ENCODE results near the gene RB1. TPM values are rescaled to one million over a fixed set of nuclear protein-coding genes. Genes with fewer than 3 reads are reported as not detected.

The RB1 gene
- polyA plus RNA-seq, 3 donors, result 18.4 to 38.8 (median 29.9) TPM

DNA sequence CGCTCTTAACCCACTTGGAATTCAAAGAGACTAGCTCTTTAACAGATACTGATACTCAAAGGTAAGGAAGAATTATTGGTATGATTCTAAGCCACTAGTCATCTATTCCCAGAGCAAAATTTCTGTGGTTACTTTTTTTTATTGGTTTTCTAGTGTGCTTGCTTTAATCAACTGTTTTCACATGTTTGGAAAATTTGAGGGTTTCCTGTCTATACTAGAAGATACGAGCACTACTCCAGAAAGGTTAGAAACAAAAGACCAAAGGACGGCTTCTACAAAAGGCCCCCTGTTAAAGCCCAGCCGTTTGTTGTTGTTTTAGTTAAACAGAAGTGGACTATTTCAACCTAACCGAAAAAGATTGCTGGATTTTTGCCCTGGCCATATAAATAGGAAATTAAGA, 127.9 kb downstream of the RB1 start:
- peak overlapping the region in 1 of 7 donors; percentile 15 for H3K27ac Mint-ChIP-seq
- Histone ChIP-seq H3K27me3 (ENCODE audit: control insufficient read depth in 2 of 2, insufficient read depth in 2 of 2, low read length in 2 of 2) (no peaks in the 10 kb centered on the region), H2AFZ (ENCODE audit: insufficient read depth, low read depth, low read length, poor library complexity, severe bottlenecking) (no peak overlapping the region), H3K4me3 (replicated peaks in 1 of 3; ENCODE audit: low read depth in 2 of 3, low read length in 3 of 3) (no peak overlapping the region), H3K4me2 (replicated peaks; ENCODE audit: extremely low read depth, low read length, poor library complexity, severe bottlenecking) (no peak overlapping the region), H3K4me1 (ENCODE audit: control insufficient read depth in 1 of 2, insufficient read depth in 2 of 2, low read length in 2 of 2) (peaks cover 7 to 16% of the 10 kb centered on the region in 2 donors), H3K36me3 (replicated peaks in 1 of 2; ENCODE audit: control insufficient read depth in 1 of 2, insufficient read depth in 2 of 2, low read length in 2 of 2) (peaks cover 0 to 10% of the 10 kb centered on the region in 2 donors), H3K9ac (ENCODE audit: insufficient read depth, low read length, poor library complexity, severe bottlenecking) (no peak overlapping the region), H3K79me2 (ENCODE audit: insufficient read depth, low read length) (peaks cover 3% of the 10 kb centered on the region), H4K20me1 (ENCODE audit: insufficient read depth, low read length) (no peaks in the 10 kb centered on the region), H3K27ac (ENCODE audit: low read depth in 1 of 2, low read length in 2 of 2) (no peak overlapping the region), H3K9me3 (replicated peaks in 1 of 2; ENCODE audit: control insufficient read depth in 1 of 2, insufficient read depth in 1 of 2, low read length in 2 of 2) (no peaks in the 10 kb centered on the region)
- H3K36me3 Mint-ChIP-seq, result peaks cover 18 to 21% of the 10 kb centered on the region in 2 donors
- peaks cover 0 to 4% (median 0%) of the 10 kb centered on the region in 7 donors for H3K9me3 Mint-ChIP-seq
- H3K27me3 Mint-ChIP-seq (ENCODE audit: low read depth in 3 of 3), result no peaks in the 10 kb centered on the region
- WGBS (ENCODE audit: insufficient coverage), result no CpG with 5 or more reads among the region's 5 CpGs
- H3K4me3 Mint-ChIP-seq, result no peak overlapping the region
- no peak for DNase-seq
- peaks cover 18% of the 10 kb centered on the region for H3K4me1 Mint-ChIP-seq
- TF ChIP-seq, protein P1, sequence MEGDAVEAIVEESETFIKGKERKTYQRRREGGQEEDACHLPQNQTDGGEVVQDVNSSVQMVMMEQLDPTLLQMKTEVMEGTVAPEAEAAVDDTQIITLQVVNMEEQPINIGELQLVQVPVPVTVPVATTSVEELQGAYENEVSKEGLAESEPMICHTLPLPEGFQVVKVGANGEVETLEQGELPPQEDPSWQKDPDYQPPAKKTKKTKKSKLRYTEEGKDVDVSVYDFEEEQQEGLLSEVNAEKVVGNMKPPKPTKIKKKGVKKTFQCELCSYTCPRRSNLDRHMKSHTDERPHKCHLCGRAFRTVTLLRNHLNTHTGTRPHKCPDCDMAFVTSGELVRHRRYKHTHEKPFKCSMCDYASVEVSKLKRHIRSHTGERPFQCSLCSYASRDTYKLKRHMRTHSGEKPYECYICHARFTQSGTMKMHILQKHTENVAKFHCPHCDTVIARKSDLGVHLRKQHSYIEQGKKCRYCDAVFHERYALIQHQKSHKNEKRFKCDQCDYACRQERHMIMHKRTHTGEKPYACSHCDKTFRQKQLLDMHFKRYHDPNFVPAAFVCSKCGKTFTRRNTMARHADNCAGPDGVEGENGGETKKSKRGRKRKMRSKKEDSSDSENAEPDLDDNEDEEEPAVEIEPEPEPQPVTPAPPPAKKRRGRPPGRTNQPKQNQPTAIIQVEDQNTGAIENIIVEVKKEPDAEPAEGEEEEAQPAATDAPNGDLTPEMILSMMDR (IDR thresholded peaks at IDR 0.05), result no peak
- intact Hi-C loops (cut with micrococcal nuclease), result no loop called here

DNA sequence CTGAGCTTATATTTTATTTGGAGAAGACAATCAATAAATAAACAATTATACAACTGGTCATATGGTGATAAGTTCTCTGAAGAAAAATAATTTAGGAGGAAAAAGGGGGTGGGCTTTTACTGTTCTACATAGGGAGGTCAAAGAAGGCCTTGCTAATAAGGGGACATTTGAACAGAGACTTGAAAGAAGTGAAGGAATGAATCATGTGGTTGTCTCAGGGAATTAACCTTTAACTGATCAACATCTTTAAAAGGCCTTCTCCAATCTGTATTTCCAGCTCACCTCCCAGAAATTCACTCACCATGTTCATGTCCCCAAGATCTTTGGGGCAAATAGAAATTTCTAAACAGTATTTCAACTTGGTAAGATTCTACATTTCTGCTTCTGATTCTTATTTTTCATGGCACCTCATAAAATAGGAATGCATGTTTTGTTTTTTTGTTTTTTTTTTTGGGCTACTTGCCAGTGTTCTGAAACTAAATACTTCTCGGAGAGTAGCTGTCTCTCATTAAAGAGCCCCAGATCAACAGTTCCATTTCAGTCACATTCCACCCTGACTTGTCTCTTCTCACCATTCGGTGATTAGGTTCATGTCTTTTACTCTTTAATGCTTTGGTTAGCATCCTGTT, 128.6 kb downstream of the RB1 start:
- peaks cover 11 to 18% of the 10 kb centered on the region in 2 donors for H3K4me1 ChIP-seq (ENCODE audit: control insufficient read depth in 1 of 2, insufficient read depth in 2 of 2, low read length in 2 of 2)
- H3K4me1 Mint-ChIP-seq, result peaks cover 21% of the 10 kb centered on the region
- WGBS (ENCODE audit: insufficient coverage), result 83% methylated on average over 1 of the region's 2 CpGs
- H3K27ac Mint-ChIP-seq, result peak overlapping the region in 1 of 7 donors; percentile 62
- no peak for DNase-seq
- no peaks in the 10 kb centered on the region for H4K20me1 ChIP-seq (ENCODE audit: insufficient read depth, low read length)
- H3K9me3 Mint-ChIP-seq, result no peaks in the 10 kb centered on the region
- peaks cover 16% of the 10 kb centered on the region in 2 donors for H3K36me3 Mint-ChIP-seq
- no peak overlapping the region for H3K27ac ChIP-seq (ENCODE audit: low read depth in 1 of 2, low read length in 2 of 2)
- H3K9me3 ChIP-seq (replicated peaks in 1 of 2; ENCODE audit: control insufficient read depth in 1 of 2, insufficient read depth in 1 of 2, low read length in 2 of 2), result no peaks in the 10 kb centered on the region
- no peaks in the 10 kb centered on the region for H3K27me3 Mint-ChIP-seq (ENCODE audit: low read depth in 3 of 3)
- intact Hi-C loops (cut with micrococcal nuclease), result no loop called here
- H3K27me3 ChIP-seq (ENCODE audit: control insufficient read depth in 2 of 2, insufficient read depth in 2 of 2, low read length in 2 of 2), result no peaks in the 10 kb centered on the region
- TF ChIP-seq, protein P1 (IDR thresholded peaks at IDR 0.05), result no peak
- no peak overlapping the region for H3K4me2 ChIP-seq (replicated peaks; ENCODE audit: extremely low read depth, low read length, poor library complexity, severe bottlenecking)
- no peak overlapping the region for H3K4me3 Mint-ChIP-seq
- peaks cover 0 to 4% of the 10 kb centered on the region in 2 donors for H3K36me3 ChIP-seq (replicated peaks in 1 of 2; ENCODE audit: control insufficient read depth in 1 of 2, insufficient read depth in 2 of 2, low read length in 2 of 2)
- H3K79me2 ChIP-seq (ENCODE audit: insufficient read depth, low read length), result peaks cover 3% of the 10 kb centered on the region
- H3K4me3 ChIP-seq (replicated peaks in 1 of 3; ENCODE audit: low read depth in 2 of 3, low read length in 3 of 3), result no peak overlapping the region
- no peak overlapping the region for H2AFZ ChIP-seq (ENCODE audit: insufficient read depth, low read depth, low read length, poor library complexity, severe bottlenecking)
- no peak overlapping the region for H3K9ac ChIP-seq (ENCODE audit: insufficient read depth, low read length, poor library complexity, severe bottlenecking)
